GM18951 (cell line): ENCODE measurements around the gene ZNF287.
"Not testable (repeated sequence)": the region's sequence is repeated elsewhere in the genome, so short reads cannot be mapped to it uniquely, and the experiment has no call there.

Source experiments
- POLR2A ChIP-seq: IDR thresholded peaks from 4 replicates; pipeline ENCODE4 v1.6.1; 2011; ENCODE audit warnings: mild to moderate bottlenecking; ENCODE audit not compliant: insufficient read length, insufficient read depth; ENCODE audit errors: extremely low read depth
- in situ Hi-C: fragments of 300-500 bp; cut with MboI; formaldehyde crosslinking; loops from one replicate; pipeline ENCODE4 v1.12.0; 2022; ENCODE audit warnings: low sequenced_read_pairs, mixed read lengths, inconsistent platforms; ENCODE audit not compliant: unreplicated experiment

Gene ZNF287

DNA sequence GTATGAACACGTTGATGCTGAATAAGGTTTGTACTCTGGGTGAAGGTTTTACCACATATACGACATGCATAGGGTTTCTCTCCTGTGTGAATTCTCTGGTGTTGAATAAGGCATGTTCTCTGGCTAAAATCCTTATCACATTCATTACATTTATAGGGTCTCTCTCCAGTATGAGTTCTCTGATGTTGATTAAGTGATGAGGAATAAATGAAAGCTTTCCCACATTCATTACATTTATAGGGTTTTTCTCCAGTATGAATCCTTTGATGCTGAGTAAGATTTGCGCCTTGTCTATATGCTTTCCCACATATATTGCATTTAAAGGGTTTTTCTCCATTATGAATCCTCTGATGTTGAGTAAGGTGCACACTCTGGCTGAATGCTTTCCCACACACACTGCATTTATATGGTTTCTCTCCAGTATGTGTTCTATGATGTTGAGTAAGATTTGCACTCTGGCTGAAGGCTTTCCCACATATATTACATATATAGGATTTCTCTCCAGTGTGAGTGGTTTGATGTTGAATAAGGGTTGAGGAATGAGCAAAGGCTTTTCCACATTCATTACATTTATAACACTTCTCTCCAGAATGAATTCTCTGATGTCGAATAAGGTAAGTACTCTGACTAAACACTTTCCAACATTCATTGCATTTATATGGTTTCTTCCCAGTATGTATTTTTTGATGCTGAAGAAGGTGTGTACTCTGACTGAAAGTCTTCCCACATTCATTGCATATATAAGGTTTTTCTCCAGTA lies 16.9 kb downstream of the ZNF287 start:
- in situ Hi-C loops = no loop called here
- no peak for TF ChIP-seq POLR2A

DNA sequence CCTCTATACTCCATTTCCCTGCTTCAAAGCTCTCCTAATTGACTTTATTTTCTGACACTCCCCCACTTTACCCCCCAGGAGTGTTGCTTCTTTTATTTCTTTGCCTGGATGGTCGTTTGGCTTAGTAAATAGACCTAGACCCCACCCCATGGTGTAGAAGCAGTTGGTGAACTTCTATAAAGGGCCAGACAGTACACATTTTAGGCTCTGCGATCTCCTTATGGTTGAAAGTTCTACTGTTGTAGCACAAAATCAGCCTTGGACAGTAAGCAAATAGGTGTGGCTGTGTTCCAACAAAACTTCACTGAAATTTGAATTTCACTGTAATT lies 31.9 kb downstream of the ZNF287 start:
- in situ Hi-C loops = no loop called here
- TF ChIP-seq POLR2A = no peak

DNA sequence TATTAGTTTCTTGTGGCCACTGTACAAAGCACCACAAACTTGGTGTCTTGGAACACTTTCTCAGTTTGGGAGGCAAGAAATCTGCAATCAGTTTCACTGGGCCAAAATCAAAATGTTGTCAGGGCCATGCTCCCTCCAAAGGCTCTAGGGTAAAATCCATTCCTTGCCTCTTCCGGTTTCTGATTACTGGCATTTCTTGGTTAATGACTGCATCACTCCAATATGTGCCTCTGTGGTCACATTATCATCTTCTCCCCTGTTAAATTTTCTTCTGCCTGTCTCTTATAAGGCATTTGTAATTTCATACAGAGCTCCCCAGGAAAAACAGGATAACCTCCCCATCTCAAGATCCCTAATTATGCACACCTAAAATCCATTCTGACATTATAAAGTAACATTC lies 34.8 kb downstream of the ZNF287 start:
- TF ChIP-seq POLR2A = no peak
- in situ Hi-C loops = no loop called here

DNA sequence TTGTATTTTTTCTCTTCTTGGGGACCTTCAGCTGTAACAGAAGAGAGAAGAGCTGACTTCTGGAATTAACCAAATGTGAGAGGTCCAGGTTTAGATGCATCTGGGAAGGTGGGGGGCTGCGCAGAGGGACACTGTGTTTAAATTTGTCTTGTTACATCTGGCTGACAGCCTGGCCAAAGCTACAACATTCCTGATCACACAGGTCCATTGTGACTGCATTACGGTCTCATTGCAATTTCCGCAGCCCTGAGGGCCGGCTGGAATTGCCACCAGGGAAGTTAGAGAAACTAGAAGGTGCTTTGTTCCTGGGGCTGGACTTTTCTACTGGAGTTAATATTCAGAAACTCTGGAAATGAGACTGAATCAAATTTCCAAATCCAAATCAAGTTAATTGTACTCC lies 39.1 kb downstream of the ZNF287 start:
- TF ChIP-seq POLR2A = no peak
- in situ Hi-C loops = no loop called here

DNA sequence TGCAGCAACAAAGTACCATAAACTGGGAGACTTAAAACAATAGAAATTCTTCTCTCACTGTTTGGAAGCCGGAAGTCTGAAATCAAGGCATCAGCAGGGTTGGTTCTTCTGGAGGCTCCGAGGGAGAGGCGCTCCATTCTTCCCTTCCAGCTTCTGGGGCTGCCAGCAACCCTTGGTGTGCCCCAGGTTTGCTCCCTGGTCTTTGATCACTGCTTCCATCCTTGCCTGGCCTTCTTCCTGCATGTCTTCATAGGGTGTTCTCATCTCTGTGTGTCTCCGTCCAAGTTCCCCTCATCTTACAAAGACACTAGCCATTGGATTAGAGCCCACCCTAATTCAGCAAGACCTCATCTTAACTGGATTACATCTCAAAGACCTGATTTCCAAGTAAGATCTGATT lies 41.7 kb downstream of the ZNF287 start:
- TF ChIP-seq POLR2A = no peak
- in situ Hi-C loops = no loop called here

DNA sequence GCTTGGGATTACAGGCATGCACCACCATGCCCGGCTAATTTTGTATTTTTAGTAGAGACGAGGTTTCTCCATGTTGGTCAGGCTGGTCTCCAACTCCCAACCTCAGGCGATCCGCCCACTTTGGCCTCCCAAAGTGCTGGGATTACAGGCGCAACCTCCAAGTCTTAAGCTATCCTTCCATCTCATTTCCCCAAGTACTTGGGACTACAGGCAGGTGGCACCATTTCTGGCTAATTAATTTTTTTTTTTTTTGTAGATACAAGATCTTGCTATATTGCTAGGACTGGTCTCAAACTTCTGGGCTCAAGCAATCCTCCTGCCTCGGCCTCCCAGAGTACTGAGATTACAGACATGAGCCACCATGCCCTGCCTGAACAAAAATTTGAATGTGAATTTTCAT lies 43.4 kb downstream of the ZNF287 start:
- in situ Hi-C loops = not testable (repeated sequence)

DNA sequence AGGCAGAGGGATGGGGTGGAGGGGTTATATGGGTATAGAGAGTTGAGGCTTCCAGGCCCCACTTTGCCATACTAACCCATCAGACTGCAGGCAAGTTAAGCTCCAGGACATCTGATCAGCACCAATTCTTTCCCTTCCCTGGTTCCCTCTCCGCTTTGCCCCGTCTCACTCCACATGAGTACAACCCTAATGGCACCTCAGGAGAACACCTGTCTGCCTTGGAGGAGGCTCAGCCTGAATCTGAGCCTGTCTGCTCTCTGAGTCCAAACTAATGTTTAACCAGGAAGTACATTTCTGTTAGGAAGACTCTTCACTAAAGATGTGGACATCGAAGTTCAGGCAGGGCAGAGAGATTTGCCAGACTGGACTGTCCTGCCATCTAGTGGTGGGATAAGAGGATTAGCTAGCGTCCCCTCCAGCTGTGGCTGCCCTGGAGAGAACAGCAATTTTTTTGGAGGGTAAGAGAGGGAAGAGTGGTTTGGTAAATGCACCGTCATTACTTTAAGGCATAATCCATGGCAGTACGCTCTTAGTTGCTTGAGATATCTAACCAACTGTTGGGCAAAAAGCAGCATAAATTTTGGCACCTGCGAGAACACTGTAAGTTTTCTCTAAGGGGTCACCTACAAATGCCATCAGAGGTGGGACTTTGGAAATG lies 47.8 kb downstream of the ZNF287 start:
- in situ Hi-C loops = no loop called here
- no peak for TF ChIP-seq POLR2A

DNA sequence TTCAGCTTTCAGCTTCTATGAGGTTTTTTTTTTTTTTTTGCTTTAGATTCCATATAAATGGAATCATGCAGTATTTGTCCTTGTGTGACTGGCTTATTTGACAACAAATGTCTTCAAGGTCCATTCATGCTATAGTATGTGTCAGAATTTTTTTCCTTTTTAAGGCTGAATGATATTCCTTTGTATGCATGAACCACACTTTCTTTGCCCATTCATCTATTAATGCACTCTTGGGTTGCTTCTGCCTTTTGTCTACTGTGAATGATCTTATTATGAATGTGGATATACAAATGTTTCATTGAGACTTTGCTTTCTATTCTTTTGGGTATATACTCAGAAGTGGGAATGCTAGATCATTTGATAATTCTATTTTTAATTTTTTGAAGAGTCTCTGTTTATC lies 50.0 kb downstream of the ZNF287 start:
- in situ Hi-C loops = loop anchor here (5.0 kb wide), 1 partner anchor 157 kb away; no protein-coding TSS in a partner anchor

DNA sequence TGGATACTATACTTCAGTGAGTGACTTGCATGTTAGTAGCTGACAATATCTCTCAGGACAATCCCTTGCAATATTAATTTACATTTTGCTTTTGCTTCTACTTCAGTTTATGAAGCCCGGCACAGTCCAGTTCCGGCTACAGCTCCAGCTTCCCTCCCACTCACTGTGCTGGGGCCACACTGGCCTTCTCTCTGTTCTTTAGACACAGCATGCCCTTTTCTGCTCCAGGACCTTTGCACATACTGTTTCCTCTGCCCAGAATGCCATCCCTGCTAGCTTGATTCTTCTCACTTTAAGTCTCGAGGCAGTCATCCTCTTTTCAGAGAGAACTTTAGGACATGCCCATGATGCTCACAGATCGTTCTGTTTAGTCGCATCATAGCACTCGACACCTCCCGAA lies 51.5 kb downstream of the ZNF287 start:
- in situ Hi-C loops = loop anchor here (5.0 kb wide), 1 partner anchor 155 kb away; no protein-coding TSS in a partner anchor

More for the DNA sequence above, 50.0 kb downstream of the ZNF287 start:
- TF ChIP-seq POLR2A = no peak

DNA sequence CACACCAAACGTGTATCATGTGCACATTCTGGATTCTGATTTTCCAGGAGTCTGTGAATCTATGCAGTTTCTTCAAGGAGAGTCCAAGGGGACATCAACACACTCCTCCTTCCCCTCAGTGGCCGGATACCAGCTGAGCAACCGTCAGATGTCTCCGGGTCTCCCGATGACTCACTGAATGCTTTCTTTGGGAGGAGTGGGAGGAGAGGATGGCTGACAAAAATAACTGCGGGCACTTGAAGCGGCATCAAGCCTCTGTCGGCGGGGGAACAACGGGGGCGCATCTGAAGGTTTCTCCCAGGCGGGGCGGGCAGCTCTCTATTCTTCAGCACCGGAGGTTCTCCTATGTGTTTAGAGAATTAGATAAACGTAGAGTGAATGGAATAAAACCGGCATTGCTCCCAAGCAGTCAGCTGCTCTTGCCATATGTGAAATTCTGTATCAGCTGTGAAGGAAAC lies 52.4 kb downstream of the ZNF287 start:
- in situ Hi-C loops = loop anchor here (5.0 kb wide), 1 partner anchor 154 kb away; no protein-coding TSS in a partner anchor
- TF ChIP-seq POLR2A = no peak

More for the DNA sequence above, 51.5 kb downstream of the ZNF287 start:
- no peak for TF ChIP-seq POLR2A

DNA sequence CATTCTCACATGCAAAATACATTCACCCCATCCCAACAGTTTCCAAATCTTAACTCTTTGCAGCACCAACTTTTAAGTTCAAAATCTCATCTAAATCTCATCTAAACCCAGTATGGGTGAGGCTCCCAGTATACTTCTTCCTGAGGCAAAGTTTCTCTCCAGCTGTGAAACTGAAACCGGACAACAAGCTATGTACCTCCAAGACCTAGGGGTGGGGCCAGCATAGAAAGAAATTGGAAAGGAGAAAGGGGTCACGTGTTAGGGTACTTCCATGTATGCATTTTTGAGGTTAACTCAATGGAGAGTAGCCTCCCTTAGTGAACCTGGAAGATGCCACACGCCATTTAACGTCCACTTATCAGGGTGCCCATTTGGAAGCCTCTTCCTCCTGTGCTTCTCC lies 53.1 kb downstream of the ZNF287 start:
- TF ChIP-seq POLR2A = no peak
- in situ Hi-C loops = loop anchor here (5.0 kb wide), 1 partner anchor 154 kb away; no protein-coding TSS in a partner anchor

DNA sequence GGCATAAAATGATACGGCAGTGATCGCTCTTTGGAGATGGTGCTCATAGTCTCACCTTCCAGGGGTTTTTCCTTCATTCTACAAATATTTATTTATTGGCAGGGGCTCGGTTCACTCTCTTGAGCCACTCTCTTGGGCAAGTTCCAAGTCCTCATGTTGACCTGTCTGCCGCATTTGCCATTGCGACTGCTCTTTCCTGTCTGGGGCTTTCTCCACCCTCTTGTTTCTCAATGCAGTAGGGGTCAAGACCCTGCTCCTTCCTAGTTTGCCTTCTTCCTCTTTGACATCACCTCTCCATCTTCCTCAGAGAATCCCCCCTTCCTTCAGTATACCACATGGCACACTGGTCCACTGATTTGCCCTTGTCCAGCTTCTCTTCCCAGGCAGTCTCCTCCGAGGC lies 55.1 kb downstream of the ZNF287 start:
- TF ChIP-seq POLR2A = no peak
- in situ Hi-C loops = no loop called here

DNA sequence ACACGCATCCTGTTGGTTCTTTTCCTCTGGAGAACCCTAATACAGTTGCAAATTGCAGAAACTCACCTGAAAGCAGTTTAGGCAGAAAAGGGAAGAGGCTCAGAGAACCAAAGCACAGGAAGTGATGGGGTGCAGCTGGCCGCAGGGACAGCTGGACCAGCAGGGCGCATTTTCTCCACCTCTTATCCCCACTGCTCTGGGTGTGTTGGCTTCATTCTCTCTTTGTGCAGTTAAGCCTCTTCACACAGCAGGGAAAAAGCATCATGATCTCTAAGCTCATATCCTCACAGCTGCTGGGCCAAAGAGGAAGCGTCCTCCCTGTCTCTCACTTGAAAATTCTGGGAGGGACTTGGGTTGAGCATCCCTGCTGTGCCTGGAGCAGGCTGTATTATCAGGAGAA lies 57.0 kb downstream of the ZNF287 start:
- no peak for TF ChIP-seq POLR2A
- in situ Hi-C loops = no loop called here

DNA sequence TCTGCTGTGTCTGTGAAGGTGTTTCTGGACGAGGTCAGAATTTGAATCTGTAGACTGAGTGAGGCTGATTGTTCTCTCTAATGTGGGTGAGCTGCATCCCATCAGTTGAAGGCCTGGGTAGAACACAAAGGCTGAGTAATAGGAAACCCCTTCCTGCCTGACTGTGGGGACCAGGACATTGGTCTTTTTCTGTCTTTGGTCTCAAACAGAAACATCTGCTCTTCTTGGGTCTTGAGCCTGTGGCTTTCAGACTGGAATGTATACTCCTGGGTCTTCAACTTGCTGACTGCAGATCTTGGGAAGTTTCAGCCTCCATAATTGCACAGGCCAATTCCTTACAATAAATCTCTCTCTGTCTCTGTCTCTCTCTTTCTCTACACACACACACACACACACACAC lies 57.4 kb downstream of the ZNF287 start:
- in situ Hi-C loops = no loop called here
- no peak for TF ChIP-seq POLR2A
